ENCODE data around the gene TKT. TPM values are rescaled to one million over a fixed set of nuclear protein-coding genes. Genes with fewer than 3 reads are reported as not detected.
A peak's percentile ranks its signal among the peaks of the same experiment; 100 is the strongest.

Gene TKT
- total RNA-seq, 4 donors from 2014 or later: 497 to 698 (median 627) TPM

DNA sequence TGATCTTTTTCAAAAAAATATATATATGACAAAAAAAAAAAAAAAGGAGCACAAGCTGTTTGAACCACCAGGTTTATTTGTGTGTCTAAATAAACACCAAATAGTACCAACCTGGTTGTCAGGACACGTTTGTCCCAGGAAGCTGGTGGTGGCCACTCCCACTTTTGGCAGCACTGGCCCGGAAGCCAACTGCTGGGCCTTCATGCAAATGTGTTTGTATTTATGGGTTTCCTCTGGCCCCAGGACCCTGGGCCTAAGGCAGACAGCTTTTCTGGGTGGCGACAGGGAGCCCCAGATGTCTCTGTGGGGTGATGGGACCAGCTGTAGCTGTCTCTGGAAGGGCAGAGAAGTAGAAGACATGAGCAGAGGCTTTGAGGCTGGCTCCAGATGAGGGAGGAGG lies 63.2 kb downstream of the TKT start:
- WGBS, 2 donors: 8 to 40% methylated on average over 2 to 3 of the region's 3 CpGs
- Histone ChIP-seq H3K4me3 (no peak overlapping the region), H3K4me1 (peaks cover 0 to 45% (median 11%) of the 10 kb centered on the region in 3 donors), H3K36me3 (peaks cover 14 to 64% (median 16%) of the 10 kb centered on the region in 3 donors), H3K27me3 (no peaks in the 10 kb centered on the region), H3K27ac (peak overlapping the region in 2 of 4 donors; percentile 23 to 50), H3K9me3 (no peaks in the 10 kb centered on the region)
- TF ChIP-seq, protein P1, sequence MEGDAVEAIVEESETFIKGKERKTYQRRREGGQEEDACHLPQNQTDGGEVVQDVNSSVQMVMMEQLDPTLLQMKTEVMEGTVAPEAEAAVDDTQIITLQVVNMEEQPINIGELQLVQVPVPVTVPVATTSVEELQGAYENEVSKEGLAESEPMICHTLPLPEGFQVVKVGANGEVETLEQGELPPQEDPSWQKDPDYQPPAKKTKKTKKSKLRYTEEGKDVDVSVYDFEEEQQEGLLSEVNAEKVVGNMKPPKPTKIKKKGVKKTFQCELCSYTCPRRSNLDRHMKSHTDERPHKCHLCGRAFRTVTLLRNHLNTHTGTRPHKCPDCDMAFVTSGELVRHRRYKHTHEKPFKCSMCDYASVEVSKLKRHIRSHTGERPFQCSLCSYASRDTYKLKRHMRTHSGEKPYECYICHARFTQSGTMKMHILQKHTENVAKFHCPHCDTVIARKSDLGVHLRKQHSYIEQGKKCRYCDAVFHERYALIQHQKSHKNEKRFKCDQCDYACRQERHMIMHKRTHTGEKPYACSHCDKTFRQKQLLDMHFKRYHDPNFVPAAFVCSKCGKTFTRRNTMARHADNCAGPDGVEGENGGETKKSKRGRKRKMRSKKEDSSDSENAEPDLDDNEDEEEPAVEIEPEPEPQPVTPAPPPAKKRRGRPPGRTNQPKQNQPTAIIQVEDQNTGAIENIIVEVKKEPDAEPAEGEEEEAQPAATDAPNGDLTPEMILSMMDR (IDR thresholded peaks at IDR 0.05): peak in 1 of 6 experiments; percentile 8
- TF ChIP-seq POLR2A (IDR thresholded peaks at IDR 0.05): no peak
- intact Hi-C loops (cut with DNase I): no loop called here
- no peak for DNase-seq

DNA sequence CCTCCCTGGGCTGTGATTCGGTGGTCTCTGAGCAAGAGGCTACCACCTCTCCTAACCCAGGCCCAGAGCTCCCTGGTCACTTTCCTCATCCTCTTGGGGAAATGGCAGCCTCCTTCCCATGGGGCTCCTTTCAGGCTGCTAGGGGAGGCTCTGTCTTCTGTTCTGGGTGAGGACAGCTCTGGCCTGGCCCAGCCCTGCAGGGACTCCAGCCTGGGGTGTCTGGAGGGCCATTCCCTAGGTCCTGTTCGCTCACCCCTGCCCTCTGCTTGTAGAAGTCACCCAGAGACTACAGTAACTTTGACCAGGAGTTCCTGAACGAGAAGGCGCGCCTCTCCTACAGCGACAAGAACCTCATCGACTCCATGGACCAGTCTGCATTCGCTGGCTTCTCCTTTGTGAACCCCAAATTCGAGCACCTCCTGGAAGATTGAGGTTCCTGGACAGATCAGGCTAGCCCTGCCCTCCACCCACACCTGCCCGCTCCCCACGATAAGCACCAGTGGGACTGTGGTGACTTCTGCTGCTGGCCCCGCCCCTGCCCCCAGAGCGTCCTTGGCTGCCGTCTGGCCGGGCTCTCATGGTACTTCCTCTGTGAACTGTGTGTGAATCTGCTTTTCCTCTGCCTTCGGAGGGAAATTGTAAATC lies 63.9 kb downstream of the TKT start:
- peak overlapping the region in 1 of 4 donors; percentile 11 for H3K27ac ChIP-seq
- no peak for TF ChIP-seq POLR2A (IDR thresholded peaks at IDR 0.05)
- TF ChIP-seq, protein P1 (IDR thresholded peaks at IDR 0.05): no peak
- 72 to 84% methylated on average over 8 to 15 of the region's 16 CpGs for WGBS, 2 donors
- no peaks in the 10 kb centered on the region for H3K27me3 ChIP-seq
- H3K4me3 ChIP-seq: no peak overlapping the region
- intact Hi-C loops (cut with DNase I): no loop called here
- DNase-seq: no peak
- H3K36me3 ChIP-seq: peaks cover 14 to 70% (median 16%) of the 10 kb centered on the region in 3 donors
- no peaks in the 10 kb centered on the region for H3K9me3 ChIP-seq
- H3K4me1 ChIP-seq: peaks cover 0 to 45% (median 11%) of the 10 kb centered on the region in 3 donors

DNA sequence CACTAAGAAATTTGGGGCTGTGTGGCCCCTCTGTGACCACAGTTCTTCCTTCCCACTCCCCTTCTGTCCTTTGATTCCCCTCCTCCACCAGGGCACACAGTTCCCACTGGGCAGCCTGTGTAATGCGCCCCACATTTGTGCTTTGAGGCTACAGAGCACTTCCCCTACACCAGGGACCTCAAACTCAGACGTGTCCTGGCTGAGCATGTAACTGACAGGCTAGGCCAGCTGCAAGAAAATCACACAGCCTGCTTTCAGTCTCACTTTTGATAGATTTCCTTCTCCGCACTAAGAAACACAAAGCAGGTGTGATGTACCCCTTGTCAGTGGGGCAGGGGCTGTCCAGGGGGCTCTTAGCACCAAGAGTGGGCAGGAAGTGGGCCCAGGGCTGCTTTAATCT lies 65.2 kb downstream of the TKT start:
- no peak for DNase-seq
- peaks cover 16 to 83% (median 24%) of the 10 kb centered on the region in 3 donors for H3K36me3 ChIP-seq
- intact Hi-C loops (cut with DNase I): no loop called here
- WGBS, 2 donors: 85% methylated on average over 2 of the region's 3 CpGs; no CpG with 5 or more reads in 1 of the 2 donors
- TF ChIP-seq POLR2A (IDR thresholded peaks at IDR 0.05): no peak
- TF ChIP-seq, protein P1 (IDR thresholded peaks at IDR 0.05): no peak
- H3K9me3 ChIP-seq: no peaks in the 10 kb centered on the region
- H3K4me1 ChIP-seq: peaks cover 0 to 37% (median 8%) of the 10 kb centered on the region in 3 donors
- H3K4me3 ChIP-seq: no peak overlapping the region
- no peaks in the 10 kb centered on the region for H3K27me3 ChIP-seq
- no peak overlapping the region for H3K27ac ChIP-seq

DNA sequence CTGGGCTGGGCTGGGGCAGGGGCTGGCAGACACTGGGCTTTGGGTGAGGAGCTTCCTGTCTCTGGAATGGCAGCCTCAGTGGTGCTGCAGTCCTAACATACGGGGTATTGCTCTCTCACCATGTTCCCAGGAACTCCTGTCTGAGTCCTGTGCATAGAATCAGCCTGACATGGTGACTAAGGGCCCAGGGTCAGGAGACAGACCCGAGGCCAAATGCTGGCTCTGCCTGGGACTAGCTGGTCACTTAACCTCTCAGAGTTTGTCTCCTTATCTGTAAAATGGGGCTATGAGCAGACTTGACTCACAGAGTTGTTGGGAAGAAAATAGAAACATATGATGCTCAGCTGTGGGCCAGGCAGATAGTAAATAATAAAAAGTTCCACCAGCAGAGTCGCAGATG lies 66.5 kb downstream of the TKT start:
- WGBS, 2 donors: 80 to 90% methylated on average over 2 to 3 of the region's 3 CpGs
- no peaks in the 10 kb centered on the region for H3K27me3 ChIP-seq
- intact Hi-C loops (cut with DNase I): no loop called here
- no peak for DNase-seq
- TF ChIP-seq, protein P1 (IDR thresholded peaks at IDR 0.05): no peak
- H3K4me1 ChIP-seq: peaks cover 0 to 26% (median 2%) of the 10 kb centered on the region in 3 donors
- no peaks in the 10 kb centered on the region for H3K9me3 ChIP-seq
- H3K36me3 ChIP-seq: peaks cover 19 to 97% (median 25%) of the 10 kb centered on the region in 3 donors
- no peak overlapping the region for H3K27ac ChIP-seq
- H3K4me3 ChIP-seq: no peak overlapping the region

DNA sequence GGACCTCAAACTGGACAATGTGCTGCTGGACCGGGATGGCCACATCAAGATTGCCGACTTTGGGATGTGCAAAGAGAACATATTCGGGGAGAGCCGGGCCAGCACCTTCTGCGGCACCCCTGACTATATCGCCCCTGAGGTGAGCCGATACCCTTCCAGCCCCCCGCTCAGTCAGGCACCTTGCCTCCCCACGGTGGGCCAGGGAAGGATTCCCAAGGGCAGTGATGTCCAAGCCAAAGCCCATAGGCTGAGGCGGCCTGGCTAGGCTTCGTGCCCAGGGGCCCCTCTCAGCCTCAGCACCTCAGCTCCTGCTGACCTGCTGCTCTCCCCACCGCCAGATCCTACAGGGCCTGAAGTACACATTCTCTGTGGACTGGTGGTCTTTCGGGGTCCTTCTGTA lies 67.1 kb downstream of the TKT start:
- 94% methylated on average over 4 to 6 of the region's 13 CpGs for WGBS, 2 donors
- Histone ChIP-seq H3K4me3 (no peak overlapping the region), H3K27ac (no peak overlapping the region), H3K9me3 (no peaks in the 10 kb centered on the region), H3K36me3 (peaks cover 21 to 97% (median 25%) of the 10 kb centered on the region in 3 donors), H3K4me1 (peaks cover 0 to 20% (median 0%) of the 10 kb centered on the region in 3 donors), H3K27me3 (no peaks in the 10 kb centered on the region)
- no peak for TF ChIP-seq POLR2A (IDR thresholded peaks at IDR 0.05)
- TF ChIP-seq, protein P1 (IDR thresholded peaks at IDR 0.05): no peak
- intact Hi-C loops (cut with DNase I): no loop called here
- no peak for DNase-seq

All from esophagus squamous epithelium (tissue), 5 donors.